Activated CD8-positive, alpha-beta T cell treated with anti-CD3 and anti-CD28 coated beads, Interleukin-2, amount 10 ng/mL, durations not matched to agents 7 days and 5 days (primary cell): ENCODE measurements around the gene CHST11. TPM values are rescaled to one million over a fixed set of nuclear protein-coding genes. Genes with fewer than 3 reads are reported as not detected.

Experiments
- ATAC-seq: fragments of 150-1000 bp; cut with Tn5 transposase; one replicate; pipeline ENCODE4 v1.10.0; 2021; ENCODE audit warnings: moderate library complexity
- CTCF ChIA-PET: fragments of 350-600 bp; sonication (Branson Sonifier 250); formaldehyde crosslinking; loops from one replicate; lab custom pipeline; 2021; ENCODE audit warnings: antibody characterized with exemption; lab: Charles Lee
- POLR2A ChIA-PET: fragments of 350-600 bp; sonication (Branson Sonifier 250); formaldehyde crosslinking; loops from one replicate; lab custom pipeline; 2021; ENCODE audit warnings: antibody characterized with exemption; lab: Charles Lee
- DNase-seq: peaks from one replicate; pipeline ENCODE4 v3.0.0-alpha.2; 2020
- H3K27ac Mint-ChIP-seq: one replicate; pipeline ENCODE4 v1.8.0; 2021; ENCODE audit warnings: mild to moderate bottlenecking, mixed read lengths
- H3K27me3 Mint-ChIP-seq: one replicate; pipeline ENCODE4 v1.8.0; 2021; ENCODE audit warnings: low read depth, mixed read lengths
- H3K36me3 Mint-ChIP-seq: one replicate; pipeline ENCODE4 v1.8.0; 2021; ENCODE audit warnings: low read depth, mixed read lengths
- H3K4me1 Mint-ChIP-seq: one replicate; pipeline ENCODE4 v1.8.0; 2021; ENCODE audit warnings: low read depth, mixed read lengths
- H3K4me3 Mint-ChIP-seq: one replicate; pipeline ENCODE4 v1.8.0; 2021; ENCODE audit warnings: mild to moderate bottlenecking, mixed read lengths
- H3K9me3 Mint-ChIP-seq: one replicate; pipeline ENCODE4 v1.8.0; 2022; ENCODE audit warnings: mixed read lengths; ENCODE audit not compliant: insufficient read depth
- total RNA-seq, 2 experiments: library from RNA; stranded (reverse); gene quantifications; one replicate each; pipeline ENCODE4 v1.2.3, GENCODE V29; 2021

The CHST11 gene
- total RNA-seq, 2 experiments from 2014 or later = 82.1 to 85.2 TPM

- Mint-ChIP-seq H3K4me1 (peaks cover 91% of the 10 kb centered on the region), H3K4me3 (no peak overlapping the region), H3K36me3 (peaks cover 70% of the 10 kb centered on the region), H3K27me3 (no peaks in the 10 kb centered on the region), H3K27ac (no peak overlapping the region), H3K9me3 (no peaks in the 10 kb centered on the region)
- ATAC-seq = no peak
- POLR2A ChIA-PET = no interaction called here
- no peak for DNase-seq
- CTCF ChIA-PET = interaction anchor here (1.4 to 1.6 kb wide), 2 partner anchors 12 to 35 kb away, joined by 3 read pairs; no protein-coding TSS in a partner anchor
Measured at GRCh38 chr12:104506676-104507401, 50.1 kb downstream of the CHST11 start.

- ChIA-PET POLR2A (no interaction called here), CTCF (interaction anchor here (1.2 to 3.0 kb wide), 2 partner anchors 8 to 61 kb away, joined by 4 to 9 read pairs; no protein-coding TSS in a partner anchor)
- peaks cover 88% of the 10 kb centered on the region for H3K4me1 Mint-ChIP-seq
- peak overlapping the region; percentile 44 for H3K27ac Mint-ChIP-seq
- H3K9me3 Mint-ChIP-seq = no peaks in the 10 kb centered on the region
- H3K36me3 Mint-ChIP-seq = peaks cover 66% of the 10 kb centered on the region
- H3K4me3 Mint-ChIP-seq = no peak overlapping the region
- ATAC-seq (no peak), DNase-seq (no peak)
- H3K27me3 Mint-ChIP-seq = no peaks in the 10 kb centered on the region
Measured at GRCh38 chr12:104507672-104508071, 50.9 kb downstream of the CHST11 start.

GRCh38 chr12:104508752-104509446 is 52.2 kb downstream of the CHST11 start:
- ATAC-seq (no peak), DNase-seq (no peak)
- ChIA-PET CTCF (interaction anchor here (0.8 to 3.0 kb wide), 4 partner anchors 9 to 127 kb away, joined by 3 to 9 read pairs (median 4); no protein-coding TSS in a partner anchor), POLR2A (interaction anchor here (0.7 kb wide), 1 partner anchor 8 kb away, joined by 3 read pairs; no protein-coding TSS in a partner anchor)
- peaks cover 59% of the 10 kb centered on the region for H3K36me3 Mint-ChIP-seq
- peak overlapping the region; percentile 51 for H3K27ac Mint-ChIP-seq
- no peaks in the 10 kb centered on the region for H3K9me3 Mint-ChIP-seq
- no peak overlapping the region for H3K4me3 Mint-ChIP-seq
- peaks cover 80% of the 10 kb centered on the region for H3K4me1 Mint-ChIP-seq
- no peaks in the 10 kb centered on the region for H3K27me3 Mint-ChIP-seq

GRCh38 chr12:104510145-104510872 is 53.6 kb downstream of the CHST11 start:
- Mint-ChIP-seq H3K36me3 (peaks cover 72% of the 10 kb centered on the region), H3K4me3 (peak overlapping the region; percentile 3), H3K4me1 (peaks cover 80% of the 10 kb centered on the region), H3K27ac (peak overlapping the region; percentile 46), H3K9me3 (no peaks in the 10 kb centered on the region), H3K27me3 (no peaks in the 10 kb centered on the region)
- DNase-seq (no peak), ATAC-seq (peak; percentile 51)
- POLR2A ChIA-PET = interaction anchor here (0.6 kb wide), 1 partner anchor 14 kb away, joined by 3 read pairs; no protein-coding TSS in a partner anchor
- CTCF ChIA-PET = interaction anchor here (3.0 kb wide), 1 partner anchor 59 kb away, joined by 9 read pairs; no protein-coding TSS in a partner anchor

- ATAC-seq (no peak), DNase-seq (no peak)
- Mint-ChIP-seq H3K4me1 (peaks cover 81% of the 10 kb centered on the region), H3K9me3 (no peaks in the 10 kb centered on the region), H3K27ac (peak overlapping the region; percentile 46), H3K4me3 (peak overlapping the region; percentile 3), H3K27me3 (no peaks in the 10 kb centered on the region), H3K36me3 (peaks cover 67% of the 10 kb centered on the region)
- CTCF ChIA-PET = interaction anchor here (3.0 kb wide), 1 partner anchor 58 kb away, joined by 9 read pairs; no protein-coding TSS in a partner anchor
- POLR2A ChIA-PET = interaction anchor here (0.6 kb wide), 1 partner anchor 15 kb away, joined by 3 read pairs; no protein-coding TSS in a partner anchor
Measured at GRCh38 chr12:104510873-104511440, 54.2 kb downstream of the CHST11 start.

GRCh38 chr12:104513681-104514080 is 56.9 kb downstream of the CHST11 start:
- H3K27ac Mint-ChIP-seq = no peak overlapping the region
- POLR2A ChIA-PET = interaction anchor here (0.6 kb wide), 1 partner anchor 38 kb away, joined by 3 read pairs; no protein-coding TSS in a partner anchor
- no peaks in the 10 kb centered on the region for H3K27me3 Mint-ChIP-seq
- ATAC-seq (no peak), DNase-seq (no peak)
- CTCF ChIA-PET = no interaction called here
- peaks cover 83% of the 10 kb centered on the region for H3K4me1 Mint-ChIP-seq
- H3K36me3 Mint-ChIP-seq = peaks cover 57% of the 10 kb centered on the region
- no peak overlapping the region for H3K4me3 Mint-ChIP-seq
- H3K9me3 Mint-ChIP-seq = no peaks in the 10 kb centered on the region

- ATAC-seq = no peak
- no peaks in the 10 kb centered on the region for H3K27me3 Mint-ChIP-seq
- CTCF ChIA-PET = interaction anchor here (0.6 to 4.0 kb wide), 3 partner anchors 13 to 133 kb away, joined by 3 to 28 read pairs (median 17); no protein-coding TSS in a partner anchor
Measured at GRCh38 chr12:104514092-104514810, 57.5 kb downstream of the CHST11 start.

GRCh38 chr12:104515899-104516298 is 59.2 kb downstream of the CHST11 start:
- no peak overlapping the region for H3K4me3 Mint-ChIP-seq
- DNase-seq (no peak), ATAC-seq (no peak)
- no peaks in the 10 kb centered on the region for H3K27me3 Mint-ChIP-seq
- H3K4me1 Mint-ChIP-seq = peaks cover 83% of the 10 kb centered on the region
- no peaks in the 10 kb centered on the region for H3K9me3 Mint-ChIP-seq
- H3K36me3 Mint-ChIP-seq = peaks cover 44% of the 10 kb centered on the region
- H3K27ac Mint-ChIP-seq = no peak overlapping the region
- ChIA-PET CTCF (interaction anchor here (1.3 to 4.0 kb wide), 3 partner anchors 15 to 134 kb away, joined by 4 to 28 read pairs (median 17); no protein-coding TSS in a partner anchor), POLR2A (interaction anchor here (1.3 kb wide), 1 partner anchor 47 kb away, joined by 3 read pairs; no protein-coding TSS in a partner anchor)

More at GRCh38 chr12:104514092-104514810, 57.5 kb downstream of the CHST11 start:
- Mint-ChIP-seq H3K27ac (no peak overlapping the region), H3K4me3 (no peak overlapping the region), H3K36me3 (peaks cover 52% of the 10 kb centered on the region), H3K9me3 (no peaks in the 10 kb centered on the region), H3K4me1 (peaks cover 82% of the 10 kb centered on the region)
- DNase-seq = no peak
- POLR2A ChIA-PET = interaction anchor here (0.6 kb wide), 1 partner anchor 39 kb away, joined by 3 read pairs; no protein-coding TSS in a partner anchor

GRCh38 chr12:104516821-104517220 is 60.1 kb downstream of the CHST11 start:
- CTCF ChIA-PET = interaction anchor here (0.8 to 4.0 kb wide), 6 partner anchors 14 to 135 kb away, joined by 3 to 28 read pairs (median 4); no protein-coding TSS in a partner anchor
- peaks cover 47% of the 10 kb centered on the region for H3K36me3 Mint-ChIP-seq

GRCh38 chr12:104517880-104518279 is 61.1 kb downstream of the CHST11 start:
- Mint-ChIP-seq H3K36me3 (peaks cover 44% of the 10 kb centered on the region), H3K27me3 (no peaks in the 10 kb centered on the region), H3K4me3 (no peak overlapping the region), H3K27ac (no peak overlapping the region), H3K4me1 (peaks cover 90% of the 10 kb centered on the region), H3K9me3 (no peaks in the 10 kb centered on the region)
- ATAC-seq = no peak
- no peak for DNase-seq
- ChIA-PET CTCF (interaction anchor here (0.8 to 4.0 kb wide), 6 partner anchors 9 to 136 kb away, joined by 3 to 28 read pairs (median 3); no protein-coding TSS in a partner anchor), POLR2A (no interaction called here)

More at GRCh38 chr12:104516821-104517220, 60.1 kb downstream of the CHST11 start:
- Mint-ChIP-seq H3K27ac (no peak overlapping the region), H3K27me3 (no peaks in the 10 kb centered on the region), H3K4me1 (peaks cover 86% of the 10 kb centered on the region), H3K4me3 (no peak overlapping the region), H3K9me3 (no peaks in the 10 kb centered on the region)
- DNase-seq (no peak), ATAC-seq (no peak)
- POLR2A ChIA-PET = interaction anchor here (0.8 to 1.3 kb wide), 2 partner anchors 47 to 60 kb away, joined by 3 read pairs; partner anchors contain the start of gene CHST11
